Measurements from ENCODE around the gene GALT. TPM values are rescaled to one million over a fixed set of nuclear protein-coding genes. Genes with fewer than 3 reads are reported as not detected.

The GALT gene
- total and polyA plus RNA-seq, 2 of the 13 experiments (the other 11 are each of a cell fraction or from before 2014, with no cell fraction given): 40.4 to 46.3 TPM

GRCh38 chr9:34611811-34612787, 34.4 kb upstream of the GALT start, which contains the start of gene RPP25L (continued):
- TF ChIP-seq CSRNP2 (CRISPR knock-in tag; conservative IDR thresholded peaks at IDR 0.05; ENCODE audit: low read depth) (no peak), MIER2 (CRISPR knock-in tag; IDR thresholded peaks at IDR 0.05) (no peak), ZSCAN9 (CRISPR knock-in tag; IDR thresholded peaks at IDR 0.05; ENCODE audit: borderline replicate concordance) (no peak), ZNF563 (CRISPR knock-in tag; IDR thresholded peaks at IDR 0.05) (no peak; the same call in 1 of the 2 replicates), XRCC5 (optimal IDR thresholded peaks at IDR 0.05; ENCODE audit: low read length) (no peak), ZNF883 (CRISPR knock-in tag; IDR thresholded peaks at IDR 0.05; ENCODE audit: not compliant biosample characterization) (no peak), NFE2L1 (CRISPR knock-in tag; IDR thresholded peaks at IDR 0.05; ENCODE audit: borderline replicate concordance) (no peak), ZNF775 (CRISPR knock-in tag; IDR thresholded peaks at IDR 0.05; ENCODE audit: borderline replicate concordance) (no peak), POGK (CRISPR knock-in tag; conservative IDR thresholded peaks at IDR 0.05) (no peak; the same call in 1 of the 2 replicates), ZNF329 (CRISPR knock-in tag; IDR thresholded peaks at IDR 0.05; ENCODE audit: low read depth) (no peak), HOXA9 (CRISPR knock-in tag; IDR thresholded peaks at IDR 0.05; ENCODE audit: borderline replicate concordance) (no peak), ZNF569 (CRISPR knock-in tag; IDR thresholded peaks at IDR 0.05; ENCODE audit: borderline replicate concordance) (no peak), MEIS1 (CRISPR knock-in tag; IDR thresholded peaks at IDR 0.05; ENCODE audit: borderline replicate concordance) (no peak), ZNF800 (CRISPR knock-in tag; IDR thresholded peaks at IDR 0.05) (peak; percentile 13; the same call in 1 of the 2 replicates), ZKSCAN8 (CRISPR knock-in tag; IDR thresholded peaks at IDR 0.05; ENCODE audit: borderline replicate concordance) (no peak; the same call in 1 of the 2 replicates), CEBPZ (IDR thresholded peaks at IDR 0.05; ENCODE audit: low read length) (no peak)

Measured in HepG2 (cell line).